PC-9 (cell line): ENCODE measurements around the gene CYP4F11. TPM values are rescaled to one million over a fixed set of nuclear protein-coding genes. Genes with fewer than 3 reads are reported as not detected.
"Not testable (repeated sequence)": the region's sequence is repeated elsewhere in the genome, so short reads cannot be mapped to it uniquely, and the experiment has no call there.

ENCODE experiments used
- BruUV-seq: library from RNA; stranded (reverse); fragments of 400-500 nt; replicated peaks from 2 replicates; lab custom pipeline; 2021; lab: Mats Ljungman, UMichigan
- CTCF ChIA-PET: fragments of 300-600 bp; sonication (Branson Sonifier 250); formaldehyde crosslinking; loops from one replicate; lab custom pipeline; 2022; ENCODE audit warnings: antibody characterized with exemption; lab: Charles Lee
- POLR2A ChIA-PET: fragments of 300-600 bp; sonication (Branson Sonifier 250); formaldehyde crosslinking; loops from one replicate; lab custom pipeline; 2022; ENCODE audit warnings: antibody characterized with exemption; ENCODE audit not compliant: unreplicated experiment; lab: Charles Lee
- DNase-seq, 2 experiments: peaks; one replicate each; pipeline versions ENCODE4 v3.0.0 to v3.0.0-alpha.2; 2015 to 2022; ENCODE audit warnings: mixed read lengths in 1 of 2
- H2AFZ ChIP-seq: fragments of 200-600 bp; sonication (generic); 2 replicates; pipeline ENCODE4 v1.8.1; 2017; ENCODE audit warnings: antibody characterized with exemption
- H3F3A ChIP-seq: fragments of 200-600 bp; sonication (generic); 2 replicates; pipeline ENCODE4 v1.8.1; 2017; ENCODE audit warnings: antibody characterized with exemption, mild to moderate bottlenecking, low read depth; ENCODE audit not compliant: insufficient read depth
- H3K27ac ChIP-seq: fragments of 200-600 bp; sonication (generic); 2 replicates; pipeline ENCODE4 v1.6.1; 2016; ENCODE audit warnings: mixed run types
- H3K27me3 ChIP-seq: fragments of 200-600 bp; sonication (generic); 2 replicates; pipeline ENCODE4 v1.6.1; 2016; ENCODE audit warnings: low read depth, mixed run types; ENCODE audit not compliant: insufficient read depth
- H3K36me3 ChIP-seq: fragments of 200-600 bp; sonication (generic); 2 replicates; pipeline ENCODE4 v1.6.1; 2016; ENCODE audit warnings: low read depth, mixed run types
- H3K4me1 ChIP-seq: fragments of 200-600 bp; sonication (generic); replicated peaks from 2 replicates; pipeline ENCODE4 v1.6.1; 2016; ENCODE audit warnings: mixed run types; ENCODE audit not compliant: insufficient read depth
- H3K4me2 ChIP-seq: fragments of 200-600 bp; sonication (generic); 2 replicates; pipeline ENCODE4 v1.6.1; 2017; ENCODE audit warnings: mixed run types
- H3K4me3 ChIP-seq: fragments of 200-600 bp; sonication (generic); 2 replicates; pipeline ENCODE4 v1.6.1; 2016; ENCODE audit warnings: mixed run types
- H3K79me2 ChIP-seq: fragments of 200-600 bp; sonication (generic); 2 replicates; pipeline ENCODE4 v1.6.1; 2017; ENCODE audit warnings: low read depth, mixed run types
- H3K9me2 ChIP-seq: fragments of 200-600 bp; sonication (generic); 2 replicates; pipeline ENCODE4 v1.8.1; 2017; ENCODE audit warnings: mild to moderate bottlenecking; ENCODE audit not compliant: insufficient read depth
- H3K9me3 ChIP-seq: fragments of 200-600 bp; sonication (generic); 2 replicates; pipeline ENCODE4 v1.8.1; 2016; ENCODE audit warnings: low read depth; ENCODE audit not compliant: insufficient read depth
- H4K20me1 ChIP-seq: fragments of 200-600 bp; sonication (generic); 2 replicates; pipeline ENCODE4 v1.8.1; 2017; ENCODE audit not compliant: insufficient read depth
- CTCF ChIP-seq: fragments of 200-600 bp; sonication (generic); conservative IDR thresholded peaks from 2 replicates; pipeline ENCODE4 v1.6.1; 2017; ENCODE audit warnings: mixed run types, antibody characterized with exemption, mild to moderate bottlenecking, moderate library complexity
- EZH2 ChIP-seq: fragments of 200-600 bp; sonication (generic); IDR thresholded peaks from 2 replicates; pipeline ENCODE4 v1.8.0; 2017; ENCODE audit warnings: antibody characterized with exemption, low read depth
- intact Hi-C: fragments of 100-400 bp; cut with micrococcal nuclease; formaldehyde crosslinking; loops from one replicate; pipeline ENCODE4 v1.10.0; 2022; ENCODE audit not compliant: unreplicated experiment
- total RNA-seq: library from RNA; stranded (reverse); gene quantifications from 2 replicates; pipeline ENCODE4 v1.2.3, GENCODE V29; 2021

Gene CYP4F11
- total RNA-seq, 1 experiment from 2014 or later, result 187 TPM

GRCh38 chr19:15977690-15978089, 43.4 kb upstream of the CYP4F11 start:
- DNase-seq, result no peak
- POLR2A ChIA-PET, result no interaction called here
- Histone ChIP-seq H3K4me3 (no peak overlapping the region), H3K4me2 (no peak overlapping the region), H3K36me3 (no peaks in the 10 kb centered on the region), H3K27me3 (peaks cover 42% of the 10 kb centered on the region; the same call in 1 of the 2 replicates), H3K79me2 (no peaks in the 10 kb centered on the region), H3F3A (no peaks in the 10 kb centered on the region), H3K9me3 (no peaks in the 10 kb centered on the region), H3K27ac (no peak overlapping the region), H3K4me1 (peaks cover 12% of the 10 kb centered on the region), H3K9me2 (no peaks in the 10 kb centered on the region), H2AFZ (no peak overlapping the region), H4K20me1 (no peaks in the 10 kb centered on the region)
- no TSS peak for BruUV-seq
- TF ChIP-seq EZH2 (no peak), CTCF (no peak)
- CTCF ChIA-PET, result no interaction called here
- intact Hi-C loops, result no loop called here

GRCh38 chr19:15976836-15977689, 42.7 kb upstream of the CYP4F11 start:
- BruUV-seq, result no TSS peak
- Histone ChIP-seq H3F3A (no peaks in the 10 kb centered on the region), H3K27ac (no peak overlapping the region), H3K4me2 (no peak overlapping the region), H3K4me3 (no peak overlapping the region), H2AFZ (no peak overlapping the region), H3K9me2 (no peaks in the 10 kb centered on the region), H3K79me2 (no peaks in the 10 kb centered on the region), H3K4me1 (peaks cover 12% of the 10 kb centered on the region), H4K20me1 (no peaks in the 10 kb centered on the region), H3K9me3 (no peaks in the 10 kb centered on the region), H3K36me3 (no peaks in the 10 kb centered on the region), H3K27me3 (peaks cover 42% of the 10 kb centered on the region; the same call in 1 of the 2 replicates)
- ChIA-PET CTCF (no interaction called here), POLR2A (no interaction called here)
- no peak for DNase-seq
- TF ChIP-seq EZH2, result no peak
- TF ChIP-seq CTCF, result no peak
- intact Hi-C loops, result no loop called here

- peaks cover 42% of the 10 kb centered on the region; the same call in 1 of the 2 replicates for H3K27me3 ChIP-seq
- H3K79me2 ChIP-seq, result no peaks in the 10 kb centered on the region
- H3K9me3 ChIP-seq, result no peaks in the 10 kb centered on the region
- no peak for DNase-seq
- CTCF ChIA-PET, result no interaction called here
- no peak overlapping the region for H3K4me2 ChIP-seq
- no peak overlapping the region for H2AFZ ChIP-seq
- H4K20me1 ChIP-seq, result no peaks in the 10 kb centered on the region
- H3K9me2 ChIP-seq, result no peaks in the 10 kb centered on the region
- intact Hi-C loops, result no loop called here
- no peaks in the 10 kb centered on the region for H3K4me1 ChIP-seq
- no peaks in the 10 kb centered on the region for H3K36me3 ChIP-seq
- POLR2A ChIA-PET, result no interaction called here
- no peak overlapping the region for H3K4me3 ChIP-seq
- BruUV-seq, result no TSS peak
- no peak overlapping the region for H3K27ac ChIP-seq
- H3F3A ChIP-seq, result no peaks in the 10 kb centered on the region
- TF ChIP-seq CTCF, result no peak
- no peak for TF ChIP-seq EZH2
Observed at GRCh38 chr19:15974856-15975255, 40.5 kb upstream of the CYP4F11 start.

- H3K4me1 ChIP-seq, H3K9me2 ChIP-seq, H3K36me3 ChIP-seq, H3F3A ChIP-seq, BruUV-seq, H3K27ac ChIP-seq, intact Hi-C loops, H4K20me1 ChIP-seq, H3K9me3 ChIP-seq, H3K4me2 ChIP-seq, DNase-seq, H3K79me2 ChIP-seq, H2AFZ ChIP-seq, H3K4me3 ChIP-seq: not testable (repeated sequence)
- H3K27me3 ChIP-seq, result peaks cover 29% of the 10 kb centered on the region; the same call in 1 of the 2 replicates
- ChIA-PET CTCF (interaction anchor here (0.6 to 1.2 kb wide), 2 partner anchors 14 to 71 kb away, joined by 3 read pairs; no protein-coding TSS in a partner anchor), POLR2A (interaction anchor here (0.6 kb wide), 1 partner anchor 352 kb away, joined by 3 read pairs; the partner anchor contains the start of gene KLF2)
Observed at GRCh38 chr19:15972043-15972442, 37.7 kb upstream of the CYP4F11 start.
